GM08714 (cell line): ENCODE results near the gene DIMT1.

ENCODE experiments used
- H3K4me3 ChIP-seq: fragments of 200-500 bp; sonication (Bioruptor generic); 2 replicates; pipeline ENCODE4 v1.5.1; 2014; ENCODE audit warnings: mild to moderate bottlenecking, low read length, inconsistent platforms
- ZNF274 ChIP-seq: IDR thresholded peaks from 2 replicates; pipeline ENCODE4 v1.6.1; 2012; ENCODE audit warnings: mild to moderate bottlenecking, low read depth, low read length

Gene DIMT1

GRCh38 chr5:62342476-62342837, 61.2 kb downstream of the DIMT1 start:
- H3K4me3 ChIP-seq: no peak overlapping the region
- no peak for TF ChIP-seq ZNF274

GRCh38 chr5:62341783-62342475, 61.8 kb downstream of the DIMT1 start:
- no peak for TF ChIP-seq ZNF274
- H3K4me3 ChIP-seq: no peak overlapping the region

DNA sequence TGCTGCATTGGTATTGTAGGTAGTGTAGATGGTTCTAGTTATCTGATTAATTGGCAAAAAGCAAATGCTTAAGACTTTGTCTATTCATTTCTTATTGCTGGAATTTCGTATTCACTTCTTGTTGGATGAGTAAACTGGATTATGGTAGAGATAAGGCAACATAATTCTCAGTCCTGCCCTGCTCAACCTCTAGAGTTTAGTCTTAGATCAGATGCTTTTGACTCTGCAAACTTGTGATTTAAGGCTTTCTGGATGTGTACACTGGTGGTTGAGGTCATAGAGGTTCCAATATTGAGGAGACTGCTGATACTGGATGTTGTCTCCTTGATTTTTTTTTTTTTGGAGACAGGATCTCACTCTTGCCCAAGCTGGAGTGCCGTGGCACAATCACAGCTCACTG, 62.7 kb downstream of the DIMT1 start:
- TF ChIP-seq ZNF274: no peak
- H3K4me3 ChIP-seq: no peak overlapping the region

GRCh38 chr5:62340392-62340791, 63.3 kb downstream of the DIMT1 start:
- H3K4me3 ChIP-seq: no peak overlapping the region
- TF ChIP-seq ZNF274: no peak
